ENCODE results near the gene GGTLC2.
"Not testable (repeated sequence)": the region's sequence is repeated elsewhere in the genome, so short reads cannot be mapped to it uniquely, and the experiment has no call there.

DNA sequence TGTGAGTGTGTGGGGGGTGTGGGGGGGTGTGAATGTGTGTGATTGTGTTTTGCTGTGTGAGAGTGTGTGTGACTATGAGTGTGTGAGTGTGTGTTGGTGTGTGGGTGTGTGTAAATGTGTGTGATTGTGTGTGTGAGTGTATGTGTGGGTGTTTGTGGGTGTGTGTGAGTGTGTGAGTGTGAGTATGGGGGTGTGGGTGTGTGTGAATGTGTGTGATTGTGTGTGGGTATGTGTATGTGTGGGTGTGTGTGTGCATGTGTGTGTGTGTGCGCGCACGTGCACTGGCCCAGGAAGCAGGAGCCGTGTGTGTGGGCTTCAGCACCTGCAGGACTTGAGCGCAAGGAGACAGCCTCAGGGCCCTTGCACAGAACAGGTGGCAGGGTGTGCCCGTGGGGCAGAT lies 8.2 kb downstream of the GGTLC2 start:
- TF ChIP-seq, protein P1, sequence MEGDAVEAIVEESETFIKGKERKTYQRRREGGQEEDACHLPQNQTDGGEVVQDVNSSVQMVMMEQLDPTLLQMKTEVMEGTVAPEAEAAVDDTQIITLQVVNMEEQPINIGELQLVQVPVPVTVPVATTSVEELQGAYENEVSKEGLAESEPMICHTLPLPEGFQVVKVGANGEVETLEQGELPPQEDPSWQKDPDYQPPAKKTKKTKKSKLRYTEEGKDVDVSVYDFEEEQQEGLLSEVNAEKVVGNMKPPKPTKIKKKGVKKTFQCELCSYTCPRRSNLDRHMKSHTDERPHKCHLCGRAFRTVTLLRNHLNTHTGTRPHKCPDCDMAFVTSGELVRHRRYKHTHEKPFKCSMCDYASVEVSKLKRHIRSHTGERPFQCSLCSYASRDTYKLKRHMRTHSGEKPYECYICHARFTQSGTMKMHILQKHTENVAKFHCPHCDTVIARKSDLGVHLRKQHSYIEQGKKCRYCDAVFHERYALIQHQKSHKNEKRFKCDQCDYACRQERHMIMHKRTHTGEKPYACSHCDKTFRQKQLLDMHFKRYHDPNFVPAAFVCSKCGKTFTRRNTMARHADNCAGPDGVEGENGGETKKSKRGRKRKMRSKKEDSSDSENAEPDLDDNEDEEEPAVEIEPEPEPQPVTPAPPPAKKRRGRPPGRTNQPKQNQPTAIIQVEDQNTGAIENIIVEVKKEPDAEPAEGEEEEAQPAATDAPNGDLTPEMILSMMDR (IDR thresholded peaks at IDR 0.05; ENCODE audit: low read depth, low read length): not testable (repeated sequence)
- not testable (repeated sequence) for TF ChIP-seq POLR2A (IDR thresholded peaks at IDR 0.05; ENCODE audit: extremely low read depth, insufficient read length)
